Measurements from ENCODE around the gene WNT3A. TPM values are rescaled to one million over a fixed set of nuclear protein-coding genes. Genes with fewer than 3 reads are reported as not detected.

The WNT3A gene
- total and polyA plus RNA-seq, 2 of the 4 experiments (the other 2 are of a cell fraction) = not detected

DNA sequence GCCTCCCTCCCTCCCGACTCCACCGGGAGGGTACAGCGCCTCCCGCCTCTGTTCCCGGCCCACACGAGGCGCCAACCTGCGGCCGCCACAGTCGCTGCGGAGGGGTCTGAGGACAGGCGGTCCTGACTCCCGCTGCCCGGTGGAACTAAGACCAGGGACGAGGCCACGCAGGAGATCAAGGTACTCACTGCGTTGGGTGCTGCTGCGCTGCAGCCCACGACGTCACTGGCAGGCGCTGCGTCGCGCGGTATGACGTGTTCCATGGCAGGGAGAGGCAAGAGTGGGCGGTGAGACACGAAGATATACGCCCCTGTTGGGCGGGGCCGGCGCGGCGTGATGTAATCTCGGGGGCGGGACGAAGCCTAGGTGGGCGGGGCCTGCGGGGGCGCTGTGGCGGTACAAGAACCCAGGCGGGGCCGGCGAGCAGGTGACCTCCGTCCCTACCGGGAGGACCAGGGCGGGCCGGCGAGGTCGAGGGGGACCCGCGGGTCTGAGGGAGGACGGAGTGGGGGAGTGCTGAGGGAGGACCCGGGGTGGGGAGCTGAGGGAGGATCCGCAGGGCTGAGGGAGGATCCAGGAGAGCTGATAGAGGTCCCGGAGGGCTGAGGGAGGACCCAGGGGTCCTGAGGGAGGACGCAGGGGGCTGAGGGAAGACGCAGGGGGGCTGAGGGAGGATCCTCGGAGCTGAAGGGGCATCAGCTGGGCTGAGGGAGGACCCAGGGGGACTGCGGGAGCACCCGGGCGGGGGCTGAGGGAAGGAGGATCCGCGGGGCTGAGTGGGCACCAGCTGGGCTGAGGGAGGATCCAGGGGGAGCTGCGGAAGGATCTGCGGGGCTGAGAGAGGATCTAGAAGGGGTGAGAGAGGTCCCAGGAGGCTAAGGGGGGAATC, 102.5 kb downstream of the WNT3A start, which contains the start of gene MRPL55 (continued):
- TF ChIP-seq, protein P1, sequence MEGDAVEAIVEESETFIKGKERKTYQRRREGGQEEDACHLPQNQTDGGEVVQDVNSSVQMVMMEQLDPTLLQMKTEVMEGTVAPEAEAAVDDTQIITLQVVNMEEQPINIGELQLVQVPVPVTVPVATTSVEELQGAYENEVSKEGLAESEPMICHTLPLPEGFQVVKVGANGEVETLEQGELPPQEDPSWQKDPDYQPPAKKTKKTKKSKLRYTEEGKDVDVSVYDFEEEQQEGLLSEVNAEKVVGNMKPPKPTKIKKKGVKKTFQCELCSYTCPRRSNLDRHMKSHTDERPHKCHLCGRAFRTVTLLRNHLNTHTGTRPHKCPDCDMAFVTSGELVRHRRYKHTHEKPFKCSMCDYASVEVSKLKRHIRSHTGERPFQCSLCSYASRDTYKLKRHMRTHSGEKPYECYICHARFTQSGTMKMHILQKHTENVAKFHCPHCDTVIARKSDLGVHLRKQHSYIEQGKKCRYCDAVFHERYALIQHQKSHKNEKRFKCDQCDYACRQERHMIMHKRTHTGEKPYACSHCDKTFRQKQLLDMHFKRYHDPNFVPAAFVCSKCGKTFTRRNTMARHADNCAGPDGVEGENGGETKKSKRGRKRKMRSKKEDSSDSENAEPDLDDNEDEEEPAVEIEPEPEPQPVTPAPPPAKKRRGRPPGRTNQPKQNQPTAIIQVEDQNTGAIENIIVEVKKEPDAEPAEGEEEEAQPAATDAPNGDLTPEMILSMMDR (conservative IDR thresholded peaks at IDR 0.05; ENCODE audit: low read depth, low read length) = no peak; the same call in 1 of the 2 replicates
